SH-SY5Y (cell line): ENCODE results near the gene LRFN2.

Source experiments
- GATA2 ChIP-seq: IDR thresholded peaks from 2 replicates; pipeline ENCODE4 v1.6.1; 2011; ENCODE audit warnings: mild to moderate bottlenecking, low read depth, low read length
- GATA3 ChIP-seq: IDR thresholded peaks from 2 replicates; pipeline ENCODE4 v1.6.1; 2011; ENCODE audit warnings: low read depth, mild to moderate bottlenecking, low read length, moderate library complexity

GRCh38 chr6:40427196-40427595 is 160.0 kb downstream of the LRFN2 start:
- TF ChIP-seq GATA3 (no peak), GATA2 (no peak)
